Measurements from ENCODE around the gene LRIT2.

- TF ChIP-seq NFIX (CRISPR knock-in tag; IDR thresholded peaks at IDR 0.05; ENCODE audit: low read depth) (no peak), COPS2 (conservative IDR thresholded peaks at IDR 0.05) (no peak), HNRNPK (IDR thresholded peaks at IDR 0.05; ENCODE audit: low read depth, low read length, poor library complexity, severe bottlenecking) (no peak), ZNF780A (CRISPR knock-in tag; IDR thresholded peaks at IDR 0.05) (no peak), CTCF (IDR thresholded peaks at IDR 0.05 in 2 of 3, conservative IDR thresholded peaks at IDR 0.05 in 1 of 3; ENCODE audit: insufficient read depth in 2 of 3, low read depth in 1 of 3, low read length in 3 of 3) (no peak), POLR2AphosphoS5 (IDR thresholded peaks at IDR 0.05; ENCODE audit: control insufficient read depth, insufficient read depth, low read depth, low read length) (no peak), ARNT (IDR thresholded peaks at IDR 0.05) (no peak), KAT8 (IDR thresholded peaks at IDR 0.05; ENCODE audit: low read depth) (no peak), EZH2 (IDR thresholded peaks at IDR 0.05; ENCODE audit: borderline replicate concordance, low read depth, low read length) (no peak), USF2 (CRISPR knock-in tag; IDR thresholded peaks at IDR 0.05) (no peak), ARID1B (IDR thresholded peaks at IDR 0.05) (no peak)
Measured at GRCh38 chr10:84176351-84176750, 49.0 kb downstream of the LRIT2 start.

Measured in K562 (cell line).